Mesendoderm (in vitro differentiated cells): ENCODE results near the gene ALG3.

Source experiments
- DNase-seq: peaks from one replicate; pipeline ENCODE4 v3.0.0; 2013
- H2AK5ac ChIP-seq: 2 replicates; pipeline ENCODE4 v1.6.1; 2013; ENCODE audit warnings: low read length, inconsistent platforms
- H2BK120ac ChIP-seq: 2 replicates; pipeline ENCODE4 v1.6.1; 2013; ENCODE audit warnings: low read depth, mild to moderate bottlenecking, low read length, moderate library complexity, mixed read lengths
- H2BK15ac ChIP-seq: replicated peaks from 2 replicates; pipeline ENCODE4 v1.6.1; 2013; ENCODE audit warnings: low read depth, mild to moderate bottlenecking, moderate library complexity
- H2BK5ac ChIP-seq: 2 replicates; pipeline ENCODE4 v1.6.1; 2013; ENCODE audit warnings: low read length, inconsistent platforms
- H3K18ac ChIP-seq: 2 replicates; pipeline ENCODE4 v1.6.1; 2013; ENCODE audit warnings: mild to moderate bottlenecking, low read length, mixed read lengths
- H3K23ac ChIP-seq: one replicate; pipeline ENCODE4 v1.6.1; 2013; ENCODE audit warnings: low read length
- H3K27ac ChIP-seq: 2 replicates; pipeline ENCODE4 v1.5.1; 2013; ENCODE audit warnings: low read depth, mild to moderate bottlenecking, inconsistent platforms, low read length, moderate library complexity
- H3K27me3 ChIP-seq: 2 replicates; pipeline ENCODE4 v1.6.1; 2013; ENCODE audit warnings: low read length, control low read depth, mild to moderate bottlenecking, inconsistent platforms; ENCODE audit not compliant: insufficient read depth, poor library complexity
- H3K36me3 ChIP-seq: 2 replicates; pipeline ENCODE4 v1.6.1; 2013; ENCODE audit warnings: low read length, inconsistent platforms; ENCODE audit not compliant: control insufficient read depth, insufficient read depth
- H3K4ac ChIP-seq: one replicate; pipeline ENCODE4 v1.6.1; 2013; ENCODE audit warnings: low read depth, mild to moderate bottlenecking, low read length, moderate library complexity
- H3K4me1 ChIP-seq: 2 replicates; pipeline ENCODE4 v1.6.1; 2013; ENCODE audit warnings: low read depth, low read length, inconsistent platforms; ENCODE audit not compliant: control insufficient read depth
- H3K4me2 ChIP-seq: 2 replicates; pipeline ENCODE4 v1.6.1; 2013; ENCODE audit warnings: low read length
- H3K4me3 ChIP-seq: 2 replicates; pipeline ENCODE4 v1.5.1; 2013; ENCODE audit warnings: mild to moderate bottlenecking, low read length
- H3K56ac ChIP-seq: one replicate; pipeline ENCODE4 v1.6.1; 2013; ENCODE audit warnings: low read length
- H3K79me1 ChIP-seq: 2 replicates; pipeline ENCODE4 v1.6.1; 2013; ENCODE audit warnings: low read length, inconsistent platforms
- H3K79me2 ChIP-seq: 2 replicates; pipeline ENCODE4 v1.6.1; 2013; ENCODE audit warnings: mild to moderate bottlenecking, low read length; ENCODE audit not compliant: control insufficient read depth, insufficient read depth
- H3K9ac ChIP-seq: 2 replicates; pipeline ENCODE4 v1.6.1; 2013; ENCODE audit warnings: low read length, inconsistent platforms
- H4K5ac ChIP-seq: one replicate; pipeline ENCODE4 v1.6.1; 2013; ENCODE audit warnings: low read length
- H4K8ac ChIP-seq: one replicate; pipeline ENCODE4 v1.6.1; 2013; ENCODE audit warnings: low read depth, mild to moderate bottlenecking, control low read depth, low read length, moderate library complexity
- WGBS: extraction: QIAGEN DNeasy Blood & Tissue Kit; methylation state at CpG from one replicate; pipeline ENCODE4 v1.1.7; 2013; ENCODE audit warnings: low lambda C conversion rate, missing lambda C conversion rate; ENCODE audit not compliant: insufficient coverage; ENCODE audit errors: extremely low coverage; 5-methylcytosine and 5-hydroxymethylcytosine counted together

The ALG3 gene

GRCh38 chr3:184290331-184290730 lies 41.6 kb upstream of the ALG3 start:
- no peaks in the 10 kb centered on the region for H3K27me3 ChIP-seq
- no peak overlapping the region for H3K18ac ChIP-seq
- H3K36me3 ChIP-seq: no peaks in the 10 kb centered on the region
- H3K4me2 ChIP-seq: no peak overlapping the region
- H3K4me3 ChIP-seq: no peak overlapping the region
- no peak overlapping the region for H3K27ac ChIP-seq
- no peak overlapping the region for H3K4ac ChIP-seq
- no peak overlapping the region for H3K23ac ChIP-seq
- no peak overlapping the region for H3K9ac ChIP-seq
- no CpG with 5 or more reads among the region's 10 CpGs for WGBS
- no peaks in the 10 kb centered on the region for H3K4me1 ChIP-seq
- H4K5ac ChIP-seq: no peak overlapping the region
- no peak overlapping the region for H2BK15ac ChIP-seq
- no peak overlapping the region for H3K56ac ChIP-seq
- DNase-seq: no peak
- H2BK120ac ChIP-seq: no peak overlapping the region
- H4K8ac ChIP-seq: no peak overlapping the region
- H2BK5ac ChIP-seq: no peak overlapping the region
- H2AK5ac ChIP-seq: no peak overlapping the region
- no peaks in the 10 kb centered on the region for H3K79me2 ChIP-seq
- H3K79me1 ChIP-seq: no peaks in the 10 kb centered on the region

DNA sequence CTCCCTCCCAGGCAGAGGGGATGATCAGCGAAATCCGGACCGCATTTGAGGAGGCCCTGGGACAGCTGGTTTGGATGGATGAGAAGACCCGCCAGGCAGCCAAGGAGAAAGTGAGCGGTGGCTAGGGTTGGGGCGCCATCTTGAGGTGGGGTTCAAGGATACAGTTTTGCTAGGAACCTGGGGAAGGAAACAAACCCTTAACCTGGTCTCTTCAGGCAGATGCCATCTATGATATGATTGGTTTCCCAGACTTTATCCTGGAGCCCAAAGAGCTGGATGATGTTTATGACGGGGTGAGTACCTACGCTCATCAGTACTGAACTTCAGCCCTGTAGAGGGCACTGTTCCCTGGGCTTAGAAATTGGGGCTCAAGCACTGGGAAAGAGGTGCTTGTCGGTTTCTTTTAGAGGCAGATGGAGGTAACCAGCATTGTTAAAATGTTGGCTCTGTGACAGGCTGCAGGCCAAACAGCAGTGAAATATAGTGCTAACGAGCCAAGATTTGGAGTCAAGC lies 40.7 kb upstream of the ALG3 start:
- H2AK5ac ChIP-seq: no peak overlapping the region
- no peaks in the 10 kb centered on the region for H3K36me3 ChIP-seq
- H3K79me2 ChIP-seq: no peaks in the 10 kb centered on the region
- H3K9ac ChIP-seq: no peak overlapping the region
- no CpG with 5 or more reads among the region's 10 CpGs for WGBS
- no peak overlapping the region for H2BK120ac ChIP-seq
- no peak overlapping the region for H3K4me2 ChIP-seq
- H3K18ac ChIP-seq: no peak overlapping the region
- DNase-seq: peak; percentile 83
- no peak overlapping the region for H3K23ac ChIP-seq
- H3K79me1 ChIP-seq: no peaks in the 10 kb centered on the region
- no peak overlapping the region for H4K8ac ChIP-seq
- no peak overlapping the region for H3K27ac ChIP-seq
- no peaks in the 10 kb centered on the region for H3K27me3 ChIP-seq
- no peak overlapping the region for H3K4ac ChIP-seq
- no peak overlapping the region for H4K5ac ChIP-seq
- H3K56ac ChIP-seq: no peak overlapping the region
- no peak overlapping the region for H2BK5ac ChIP-seq
- no peaks in the 10 kb centered on the region for H3K4me1 ChIP-seq
- H2BK15ac ChIP-seq: no peak overlapping the region
- no peak overlapping the region for H3K4me3 ChIP-seq

GRCh38 chr3:184284696-184285095 lies 35.9 kb upstream of the ALG3 start:
- Histone ChIP-seq H3K18ac (no peak overlapping the region), H3K56ac (no peak overlapping the region), H3K4me2 (no peak overlapping the region), H3K79me2 (no peaks in the 10 kb centered on the region), H3K36me3 (no peaks in the 10 kb centered on the region), H4K8ac (no peak overlapping the region), H3K79me1 (no peaks in the 10 kb centered on the region), H2BK5ac (no peak overlapping the region), H3K27me3 (no peaks in the 10 kb centered on the region), H3K9ac (no peak overlapping the region), H3K23ac (no peak overlapping the region), H2BK120ac (no peak overlapping the region), H3K27ac (no peak overlapping the region), H3K4ac (no peak overlapping the region), H3K4me3 (no peak overlapping the region), H3K4me1 (no peaks in the 10 kb centered on the region), H2BK15ac (no peak overlapping the region), H2AK5ac (no peak overlapping the region), H4K5ac (no peak overlapping the region)
- peak; percentile 93 for DNase-seq
- WGBS: no CpG with 5 or more reads among the region's 4 CpGs

DNA sequence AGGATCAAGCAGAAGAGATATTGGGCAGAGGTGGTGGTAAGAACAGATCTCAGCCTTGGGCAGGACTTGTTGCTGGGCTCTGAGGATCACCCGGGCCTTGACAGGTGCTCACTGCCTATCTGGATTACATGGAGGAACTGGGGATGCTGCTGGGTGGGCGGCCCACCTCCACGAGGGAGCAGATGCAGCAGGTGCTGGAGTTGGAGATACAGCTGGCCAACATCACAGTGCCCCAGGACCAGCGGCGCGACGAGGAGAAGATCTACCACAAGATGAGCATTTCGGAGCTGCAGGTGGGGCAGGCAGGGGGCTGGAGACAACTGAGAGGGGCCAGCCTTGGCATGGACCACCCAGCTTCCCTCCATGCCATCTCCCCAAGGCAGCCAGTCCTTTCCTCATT lies 34.9 kb upstream of the ALG3 start:
- Histone ChIP-seq H4K8ac (no peak overlapping the region), H3K36me3 (no peaks in the 10 kb centered on the region), H3K18ac (no peak overlapping the region), H3K4me1 (no peaks in the 10 kb centered on the region), H2BK5ac (no peak overlapping the region), H3K79me1 (no peaks in the 10 kb centered on the region), H4K5ac (no peak overlapping the region), H3K27me3 (no peaks in the 10 kb centered on the region), H3K9ac (no peak overlapping the region), H3K4ac (no peak overlapping the region), H3K4me2 (no peak overlapping the region), H2AK5ac (no peak overlapping the region), H3K4me3 (no peak overlapping the region), H3K79me2 (no peaks in the 10 kb centered on the region), H2BK120ac (no peak overlapping the region), H3K27ac (no peak overlapping the region), H3K23ac (no peak overlapping the region), H2BK15ac (no peak overlapping the region), H3K56ac (no peak overlapping the region)
- DNase-seq: no peak
- no CpG with 5 or more reads among the region's 8 CpGs for WGBS

- Histone ChIP-seq H3K4me2 (no peak overlapping the region), H4K5ac (no peak overlapping the region), H3K36me3 (no peaks in the 10 kb centered on the region), H3K27me3 (no peaks in the 10 kb centered on the region), H2AK5ac (no peak overlapping the region), H3K79me2 (no peaks in the 10 kb centered on the region), H2BK15ac (no peak overlapping the region), H3K27ac (no peak overlapping the region), H2BK120ac (no peak overlapping the region), H3K4me3 (no peak overlapping the region), H3K18ac (no peak overlapping the region), H3K4me1 (no peaks in the 10 kb centered on the region), H3K9ac (no peak overlapping the region), H4K8ac (no peak overlapping the region), H3K4ac (no peak overlapping the region), H3K79me1 (no peaks in the 10 kb centered on the region), H3K56ac (no peak overlapping the region), H2BK5ac (no peak overlapping the region), H3K23ac (no peak overlapping the region)
- WGBS: no CpG with 5 or more reads among the region's 4 CpGs
- peak; percentile 13 for DNase-seq
These were observed 34.2 kb upstream of the ALG3 start for GRCh38 chr3:184282941-184283340.

GRCh38 chr3:184277366-184277765 lies 28.6 kb upstream of the ALG3 start:
- Histone ChIP-seq H3K18ac (no peak overlapping the region), H3K36me3 (no peaks in the 10 kb centered on the region), H2AK5ac (no peak overlapping the region), H2BK120ac (no peak overlapping the region), H3K79me1 (no peaks in the 10 kb centered on the region), H3K9ac (no peak overlapping the region), H4K8ac (no peak overlapping the region), H3K23ac (no peak overlapping the region), H3K4me1 (no peaks in the 10 kb centered on the region), H4K5ac (no peak overlapping the region), H3K27me3 (peaks cover 11% of the 10 kb centered on the region), H2BK15ac (no peak overlapping the region), H3K79me2 (no peaks in the 10 kb centered on the region), H3K4ac (no peak overlapping the region), H3K4me2 (no peak overlapping the region), H3K4me3 (no peak overlapping the region), H3K56ac (no peak overlapping the region), H3K27ac (no peak overlapping the region), H2BK5ac (no peak overlapping the region)
- no peak for DNase-seq
- WGBS: no CpG with 5 or more reads among the region's 6 CpGs
